GM12872 (cell line): ENCODE measurements around the gene GANC.

Experiments used
- CTCF ChIP-seq: IDR thresholded peaks from 3 replicates; pipeline ENCODE4 v1.5.1; 2011; ENCODE audit warnings: low read depth, mild to moderate bottlenecking, low read length, moderate library complexity; ENCODE audit not compliant: insufficient read depth

GANC gene

GRCh38 chr15:42240823-42241222, 32.2 kb upstream of the GANC start:
- no peak for TF ChIP-seq CTCF

- TF ChIP-seq CTCF, result no peak
Measured at GRCh38 chr15:42253300-42253699, 19.7 kb upstream of the GANC start.

GRCh38 chr15:42264795-42265194, 8.2 kb upstream of the GANC start:
- TF ChIP-seq CTCF, result no peak

DNA sequence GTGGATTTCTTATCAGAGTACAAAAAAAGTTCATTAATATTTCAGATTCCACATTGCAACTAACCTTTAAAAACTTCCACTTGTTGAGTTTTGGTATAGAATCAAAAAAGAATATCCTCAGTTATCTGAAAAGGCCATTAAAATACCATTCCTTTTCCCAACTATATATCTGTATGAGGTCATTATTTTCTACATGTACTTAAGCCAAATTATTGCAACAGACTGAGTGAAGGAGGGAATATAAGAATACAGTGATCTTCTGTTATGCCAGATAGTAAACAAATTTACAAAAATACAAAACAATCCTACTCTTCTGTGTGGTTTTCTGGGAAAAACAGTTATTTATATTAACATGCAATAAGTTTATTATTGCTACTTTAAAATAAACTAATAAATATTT, 5.7 kb upstream of the GANC start:
- no peak for TF ChIP-seq CTCF

DNA sequence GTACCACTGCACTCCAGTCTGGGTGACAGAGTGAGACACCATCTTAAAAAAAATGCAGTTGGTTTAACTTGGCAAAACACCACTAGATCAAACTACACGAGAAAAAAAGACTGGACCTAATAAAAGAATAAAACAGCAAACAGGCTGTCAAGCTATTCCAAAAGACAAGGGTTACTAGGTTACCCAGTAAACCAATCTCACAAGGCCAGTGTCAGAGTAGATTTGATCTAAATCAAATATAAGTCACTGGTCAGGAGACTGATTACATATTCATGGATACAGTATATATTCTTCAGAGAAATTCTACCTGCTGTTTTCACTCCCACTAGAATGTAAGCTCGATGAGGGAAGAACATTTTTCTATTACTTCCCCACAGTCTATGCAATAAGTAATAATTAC, 2.5 kb upstream of the GANC start:
- no peak for TF ChIP-seq CTCF

GRCh38 chr15:42270996-42271395, 2.0 kb upstream of the GANC start:
- TF ChIP-seq CTCF, result no peak

GRCh38 chr15:42273900-42274701, 1.1 kb downstream of the GANC start:
- TF ChIP-seq CTCF, result no peak

DNA sequence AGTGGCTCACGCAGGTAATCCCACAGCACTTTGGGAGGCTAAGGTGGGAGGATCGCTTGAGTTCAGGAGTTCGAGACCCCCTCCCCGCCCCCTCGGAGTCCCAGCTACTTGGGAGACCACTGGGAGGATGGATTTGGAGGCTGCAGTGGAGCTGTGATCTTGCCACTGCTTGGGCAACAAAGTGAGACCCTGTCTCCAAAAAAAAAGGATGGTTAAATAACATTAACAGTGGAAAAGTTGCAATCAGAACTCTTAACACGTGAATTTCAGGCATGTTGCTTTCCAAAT, 1.6 kb downstream of the GANC start:
- TF ChIP-seq CTCF, result no peak
